Activated CD8-positive, alpha-beta T cell treated with anti-CD3 and anti-CD28 coated beads, Interleukin-2, amount 10 ng/mL, durations not matched to agents 7 days and 5 days (primary cell): ENCODE results near the gene C1S. TPM values are rescaled to one million over a fixed set of nuclear protein-coding genes. Genes with fewer than 3 reads are reported as not detected.
"Not testable (repeated sequence)": the region's sequence is repeated elsewhere in the genome, so short reads cannot be mapped to it uniquely, and the experiment has no call there.

ENCODE experiments used
- ATAC-seq: fragments of 150-1000 bp; cut with Tn5 transposase; one replicate; pipeline ENCODE4 v1.10.0; 2021; ENCODE audit warnings: moderate library complexity
- CTCF ChIA-PET: fragments of 350-600 bp; sonication (Branson Sonifier 250); formaldehyde crosslinking; loops from one replicate; lab custom pipeline; 2021; ENCODE audit warnings: antibody characterized with exemption; lab: Charles Lee
- POLR2A ChIA-PET: fragments of 350-600 bp; sonication (Branson Sonifier 250); formaldehyde crosslinking; loops from one replicate; lab custom pipeline; 2021; ENCODE audit warnings: antibody characterized with exemption; lab: Charles Lee
- DNase-seq: peaks from one replicate; pipeline ENCODE4 v3.0.0-alpha.2; 2020
- H3K27ac Mint-ChIP-seq: one replicate; pipeline ENCODE4 v1.8.0; 2021; ENCODE audit warnings: mild to moderate bottlenecking, mixed read lengths
- H3K27me3 Mint-ChIP-seq: one replicate; pipeline ENCODE4 v1.8.0; 2021; ENCODE audit warnings: low read depth, mixed read lengths
- H3K36me3 Mint-ChIP-seq: one replicate; pipeline ENCODE4 v1.8.0; 2021; ENCODE audit warnings: low read depth, mixed read lengths
- H3K4me1 Mint-ChIP-seq: one replicate; pipeline ENCODE4 v1.8.0; 2021; ENCODE audit warnings: low read depth, mixed read lengths
- H3K4me3 Mint-ChIP-seq: one replicate; pipeline ENCODE4 v1.8.0; 2021; ENCODE audit warnings: mild to moderate bottlenecking, mixed read lengths
- H3K9me3 Mint-ChIP-seq: one replicate; pipeline ENCODE4 v1.8.0; 2022; ENCODE audit warnings: mixed read lengths; ENCODE audit not compliant: insufficient read depth
- total RNA-seq, 2 experiments: library from RNA; stranded (reverse); gene quantifications; one replicate each; pipeline ENCODE4 v1.2.3, GENCODE V29; 2021

Gene C1S
- under 1 TPM; 0.50 to 0.90 TPM for total RNA-seq

- DNase-seq (no peak), ATAC-seq (no peak)
- no peak within 1 kb of the TSS for H3K27ac Mint-ChIP-seq
- H3K4me1 Mint-ChIP-seq, result no peaks in the 10 kb centered on the region
- POLR2A ChIA-PET, result no interaction called here
- H3K27me3 Mint-ChIP-seq, result peaks cover 33% of the 10 kb centered on the region
- H3K9me3 Mint-ChIP-seq, result no peaks in the 10 kb centered on the region
- CTCF ChIA-PET, result interaction anchor here (1.5 kb wide), 1 partner anchor 53 kb away, joined by 3 read pairs; no protein-coding TSS in a partner anchor
- H3K36me3 Mint-ChIP-seq, result no peaks in the 10 kb centered on the region
- H3K4me3 Mint-ChIP-seq, result no peak within 1 kb of the TSS
Observed at GRCh38 chr12:7060353-7060954, at the start of gene C1S. Gene C1S (plus strand): TSS chr12:7060718. CDS start chr12:7061913, 1,195 bp downstream.

GRCh38 chr12:7011398-7011797, 49.1 kb upstream of the C1S start:
- DNase-seq, POLR2A ChIA-PET, H3K27me3 Mint-ChIP-seq, H3K4me3 Mint-ChIP-seq, H3K27ac Mint-ChIP-seq, H3K9me3 Mint-ChIP-seq, ATAC-seq: not testable (repeated sequence)
- Mint-ChIP-seq H3K36me3 (peaks cover 18% of the 10 kb centered on the region), H3K4me1 (peaks cover 16% of the 10 kb centered on the region)
- CTCF ChIA-PET, result interaction anchor here (1.2 to 1.6 kb wide), 2 partner anchors 47 to 96 kb away, joined by 3 to 4 read pairs; no protein-coding TSS in a partner anchor

GRCh38 chr12:7012024-7012607, 48.4 kb upstream of the C1S start:
- DNase-seq (no peak), ATAC-seq (no peak)
- Mint-ChIP-seq H3K9me3 (no peaks in the 10 kb centered on the region), H3K4me3 (no peak overlapping the region), H3K27ac (no peak overlapping the region), H3K36me3 (peaks cover 16% of the 10 kb centered on the region), H3K27me3 (no peaks in the 10 kb centered on the region), H3K4me1 (peaks cover 23% of the 10 kb centered on the region)
- ChIA-PET POLR2A (no interaction called here), CTCF (interaction anchor here (0.5 to 1.6 kb wide), 4 partner anchors 14 to 250 kb away, joined by 3 to 4 read pairs (median 3); no protein-coding TSS in a partner anchor)

DNA sequence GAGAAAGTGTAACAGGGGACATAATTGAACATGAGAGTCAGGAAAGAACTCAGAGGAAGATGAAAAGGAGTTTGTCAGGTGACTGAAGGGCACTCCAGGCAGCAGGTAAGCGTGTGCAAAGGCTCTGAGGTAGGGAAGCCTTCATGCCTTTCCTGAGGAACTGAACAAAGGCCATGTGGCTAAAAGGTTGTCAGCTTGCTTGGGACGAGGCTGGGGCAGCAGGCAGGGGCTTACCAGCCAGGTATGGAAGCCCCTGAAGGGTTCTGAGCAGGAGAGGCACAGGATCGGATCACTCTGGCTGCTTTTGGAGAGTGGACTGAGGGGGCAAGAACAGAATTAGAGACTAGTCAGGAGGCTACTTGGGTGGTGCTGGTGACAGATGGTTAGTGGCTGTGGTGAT, 47.4 kb upstream of the C1S start:
- Mint-ChIP-seq H3K27me3 (no peaks in the 10 kb centered on the region), H3K4me3 (no peak overlapping the region), H3K27ac (no peak overlapping the region), H3K9me3 (no peaks in the 10 kb centered on the region), H3K36me3 (peaks cover 12% of the 10 kb centered on the region), H3K4me1 (peaks cover 26% of the 10 kb centered on the region)
- CTCF ChIA-PET, result interaction anchor here (1.6 kb wide), 1 partner anchor 100 kb away, joined by 7 read pairs; no protein-coding TSS in a partner anchor
- ATAC-seq (no peak), DNase-seq (no peak)
- POLR2A ChIA-PET, result no interaction called here

GRCh38 chr12:7015555-7016370, 44.8 kb upstream of the C1S start:
- DNase-seq (no peak), ATAC-seq (no peak)
- H3K4me3 Mint-ChIP-seq, result no peak overlapping the region
- no peaks in the 10 kb centered on the region for H3K27me3 Mint-ChIP-seq
- H3K27ac Mint-ChIP-seq, result no peak overlapping the region
- H3K9me3 Mint-ChIP-seq, result no peaks in the 10 kb centered on the region
- POLR2A ChIA-PET, result interaction anchor here (1.0 kb wide), 1 partner anchor 93 kb away, joined by 3 read pairs; the partner anchor contains the start of gene C1RL
- H3K4me1 Mint-ChIP-seq, result peaks cover 29% of the 10 kb centered on the region
- H3K36me3 Mint-ChIP-seq, result peaks cover 6% of the 10 kb centered on the region
- CTCF ChIA-PET, result interaction anchor here (0.8 to 1.1 kb wide), 2 partner anchors 97 to 129 kb away, joined by 3 to 4 read pairs; no protein-coding TSS in a partner anchor

- Mint-ChIP-seq H3K36me3 (peaks cover 6% of the 10 kb centered on the region), H3K9me3 (no peaks in the 10 kb centered on the region), H3K27ac (peak overlapping the region; percentile 86), H3K4me1 (peaks cover 29% of the 10 kb centered on the region), H3K4me3 (peak overlapping the region; percentile 95), H3K27me3 (no peaks in the 10 kb centered on the region)
- CTCF ChIA-PET, result interaction anchor here (1.1 to 2.8 kb wide), 9 partner anchors 16 to 165 kb away, joined by 3 to 20 read pairs (median 11); partner anchors contain the start of genes C12orf57, PTPN6, RNU7-1 and USP5
- POLR2A ChIA-PET, result interaction anchor here (0.6 to 2.1 kb wide), 4 partner anchors 16 to 92 kb away, joined by 3 to 8 read pairs (median 4); partner anchors contain the start of genes C12orf57, C1RL and RNU7-1
- ATAC-seq (no peak), DNase-seq (no peak)
Observed at GRCh38 chr12:7016958-7017571, 43.5 kb upstream of the C1S start.

- Mint-ChIP-seq H3K27me3 (no peaks in the 10 kb centered on the region), H3K36me3 (peaks cover 2% of the 10 kb centered on the region), H3K27ac (peak overlapping the region; percentile 86), H3K9me3 (no peaks in the 10 kb centered on the region), H3K4me3 (peak overlapping the region; percentile 95), H3K4me1 (peaks cover 28% of the 10 kb centered on the region)
- POLR2A ChIA-PET, result interaction anchor here (0.7 to 2.1 kb wide), 12 partner anchors 10 to 92 kb away, joined by 3 to 21 read pairs (median 4); partner anchors contain the start of genes C12orf57 and RNU7-1
- DNase-seq (no peak), ATAC-seq (no peak)
- CTCF ChIA-PET, result interaction anchor here (0.6 to 2.8 kb wide), 48 partner anchors 8 to 787 kb away, joined by 3 to 20 read pairs (median 4); partner anchors contain the start of genes C12orf57, C1RL, MLF2 and PTPN6
Observed at GRCh38 chr12:7017870-7018349, 42.6 kb upstream of the C1S start.

DNA sequence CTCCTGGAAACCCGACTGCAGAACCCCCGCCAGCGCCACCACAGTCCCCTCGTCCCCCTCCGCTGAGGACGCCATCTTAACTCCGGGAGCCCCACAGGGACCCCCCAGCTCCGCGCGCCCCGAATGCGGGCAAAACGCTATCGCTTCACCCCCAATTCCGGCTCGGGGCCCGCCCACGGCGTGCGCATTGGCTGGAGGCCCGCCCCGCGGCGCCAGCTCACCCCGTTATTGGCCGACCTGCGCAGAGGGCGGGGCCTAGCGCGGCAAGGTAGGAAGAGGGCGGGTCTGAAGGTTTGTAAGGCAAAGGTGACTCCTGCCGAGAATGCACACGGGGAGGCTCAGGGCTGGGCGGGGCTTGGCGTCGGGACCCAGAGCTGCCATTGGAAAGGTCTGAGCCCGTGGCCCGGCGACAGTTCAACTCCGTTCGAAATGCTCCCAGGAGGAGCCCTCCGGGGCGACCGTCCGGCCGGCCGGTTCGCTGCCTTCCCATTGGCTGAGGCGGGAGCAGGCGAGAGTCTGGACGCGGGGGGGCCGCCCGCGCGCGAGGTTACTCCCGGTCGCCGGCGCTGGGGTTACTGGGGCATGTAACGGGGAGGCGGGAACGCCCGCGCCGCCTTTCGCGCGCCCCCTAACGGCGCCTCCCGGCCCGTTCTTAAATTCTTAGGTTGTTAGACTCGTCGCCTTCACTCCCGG, 42.0 kb upstream of the C1S start, which contains the start of gene LPCAT3:
LPCAT3 (minus strand) TSS at position 127 of the 693 bp plus-strand sequence; CDS start at position 75, 52 bp downstream.
- no peaks in the 10 kb centered on the region for H3K27me3 Mint-ChIP-seq
- CTCF ChIA-PET, result interaction anchor here (0.6 to 2.8 kb wide), 48 partner anchors 8 to 787 kb away, joined by 3 to 20 read pairs (median 4); partner anchors contain the start of genes C12orf57, C1RL, MLF2 and PTPN6
- peak; percentile 98 for DNase-seq
- H3K27ac Mint-ChIP-seq, result peak within 1 kb of the TSS; percentile 86
- no peaks in the 10 kb centered on the region for H3K9me3 Mint-ChIP-seq
- POLR2A ChIA-PET, result interaction anchor here (0.7 to 2.1 kb wide), 12 partner anchors 11 to 92 kb away, joined by 3 to 21 read pairs (median 4); partner anchors contain the start of genes C12orf57 and RNU7-1
- H3K36me3 Mint-ChIP-seq, result peaks cover 2% of the 10 kb centered on the region
- peaks cover 28% of the 10 kb centered on the region for H3K4me1 Mint-ChIP-seq
- peak within 1 kb of the TSS; percentile 95 for H3K4me3 Mint-ChIP-seq
- peak; percentile 97 for ATAC-seq

GRCh38 chr12:7019043-7019569, 41.4 kb upstream of the C1S start:
- ChIA-PET POLR2A (interaction anchor here (0.9 to 1.8 kb wide), 8 partner anchors 11 to 89 kb away, joined by 3 to 21 read pairs (median 4); partner anchors contain the start of genes C12orf57 and RNU7-1), CTCF (interaction anchor here (0.8 to 2.8 kb wide), 24 partner anchors 9 to 266 kb away, joined by 3 to 20 read pairs (median 4); partner anchors contain the start of genes C12orf57, C1RL, MLF2 and PTPN6)
- H3K27me3 Mint-ChIP-seq, result no peaks in the 10 kb centered on the region
- H3K9me3 Mint-ChIP-seq, result no peaks in the 10 kb centered on the region
- ATAC-seq (no peak), DNase-seq (no peak)
- peaks cover 28% of the 10 kb centered on the region for H3K4me1 Mint-ChIP-seq
- H3K36me3 Mint-ChIP-seq, result peaks cover 2% of the 10 kb centered on the region
- peak overlapping the region; percentile 86 for H3K27ac Mint-ChIP-seq
- peak overlapping the region; percentile 95 for H3K4me3 Mint-ChIP-seq

GRCh38 chr12:7021956-7022355, 38.6 kb upstream of the C1S start:
- H3K36me3 Mint-ChIP-seq, result no peaks in the 10 kb centered on the region
- ChIA-PET CTCF (interaction anchor here (1.3 kb wide), 1 partner anchor 22 kb away, joined by 3 read pairs; no protein-coding TSS in a partner anchor), POLR2A (no interaction called here)
- H3K4me1 Mint-ChIP-seq, result peaks cover 17% of the 10 kb centered on the region
- H3K27me3 Mint-ChIP-seq, result no peaks in the 10 kb centered on the region
- no peak for ATAC-seq
- H3K4me3 Mint-ChIP-seq, result no peak overlapping the region
- H3K27ac Mint-ChIP-seq, result no peak overlapping the region
- no peak for DNase-seq
- H3K9me3 Mint-ChIP-seq, result no peaks in the 10 kb centered on the region
